ENCODE measurements around the gene NMRAL1.

The NMRAL1 gene

DNA sequence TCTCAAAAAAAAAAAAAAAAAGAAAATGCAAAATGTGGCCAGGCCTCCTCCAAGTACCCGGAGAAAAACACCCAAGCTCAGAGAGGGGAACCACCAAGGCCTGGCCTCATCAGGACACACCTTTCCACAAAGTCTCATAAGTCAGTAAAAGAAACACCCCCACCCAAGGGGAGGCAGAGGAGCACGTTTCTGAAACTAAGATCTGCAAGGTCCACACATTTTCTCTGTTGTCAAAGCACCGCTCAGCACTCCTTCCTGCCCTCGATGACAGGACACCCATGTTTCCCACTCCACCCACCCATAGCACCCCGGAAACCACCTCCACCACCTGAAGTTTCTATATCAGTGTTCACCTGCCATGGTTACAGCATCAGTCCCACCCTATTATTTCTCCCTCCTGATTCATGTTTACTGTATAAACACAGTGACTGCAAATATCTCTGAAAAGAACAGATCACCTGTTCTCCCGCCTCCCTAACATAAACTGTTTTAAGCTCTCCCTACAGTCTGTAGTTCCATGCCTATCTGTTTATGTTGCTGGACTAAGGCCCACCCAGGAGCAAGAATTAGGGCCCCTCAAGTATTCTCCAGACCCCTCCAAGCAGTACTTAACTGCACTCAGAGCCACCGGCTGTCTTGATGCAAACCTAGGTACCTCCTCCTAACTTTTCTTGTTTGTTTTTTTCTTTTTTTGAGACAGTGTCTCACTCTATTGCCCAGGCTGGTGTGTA, 60.1 kb downstream of the NMRAL1 start:
- TF ChIP-seq GATA3 (IDR thresholded peaks at IDR 0.05; ENCODE audit: low read depth, low read length), result no peak
- TF ChIP-seq GATA2 (IDR thresholded peaks at IDR 0.05; ENCODE audit: low read depth, low read length), result no peak

- TF ChIP-seq GATA3 (IDR thresholded peaks at IDR 0.05; ENCODE audit: low read depth, low read length) (no peak), GATA2 (IDR thresholded peaks at IDR 0.05; ENCODE audit: low read depth, low read length) (no peak)
These were observed 61.6 kb downstream of the NMRAL1 start for GRCh38 chr16:4412854-4413253.

- TF ChIP-seq GATA3 (IDR thresholded peaks at IDR 0.05; ENCODE audit: low read depth, low read length) (no peak), GATA2 (IDR thresholded peaks at IDR 0.05; ENCODE audit: low read depth, low read length) (no peak)
These were observed 62.3 kb downstream of the NMRAL1 start for GRCh38 chr16:4412159-4412558.

Measured in SH-SY5Y (cell line).